LNCAP (cell line): Measurements from ENCODE around the gene SMCO3.

Experiments used
- CTCF ChIP-seq: fragments of 450-650 bp; IDR thresholded peaks from 2 replicates; pipeline ENCODE4 v1.5.1; 2017; ENCODE audit warnings: mild to moderate bottlenecking

The SMCO3 gene

GRCh38 chr12:14774906-14775635, 38.9 kb downstream of the SMCO3 start:
- TF ChIP-seq CTCF, result no peak

DNA sequence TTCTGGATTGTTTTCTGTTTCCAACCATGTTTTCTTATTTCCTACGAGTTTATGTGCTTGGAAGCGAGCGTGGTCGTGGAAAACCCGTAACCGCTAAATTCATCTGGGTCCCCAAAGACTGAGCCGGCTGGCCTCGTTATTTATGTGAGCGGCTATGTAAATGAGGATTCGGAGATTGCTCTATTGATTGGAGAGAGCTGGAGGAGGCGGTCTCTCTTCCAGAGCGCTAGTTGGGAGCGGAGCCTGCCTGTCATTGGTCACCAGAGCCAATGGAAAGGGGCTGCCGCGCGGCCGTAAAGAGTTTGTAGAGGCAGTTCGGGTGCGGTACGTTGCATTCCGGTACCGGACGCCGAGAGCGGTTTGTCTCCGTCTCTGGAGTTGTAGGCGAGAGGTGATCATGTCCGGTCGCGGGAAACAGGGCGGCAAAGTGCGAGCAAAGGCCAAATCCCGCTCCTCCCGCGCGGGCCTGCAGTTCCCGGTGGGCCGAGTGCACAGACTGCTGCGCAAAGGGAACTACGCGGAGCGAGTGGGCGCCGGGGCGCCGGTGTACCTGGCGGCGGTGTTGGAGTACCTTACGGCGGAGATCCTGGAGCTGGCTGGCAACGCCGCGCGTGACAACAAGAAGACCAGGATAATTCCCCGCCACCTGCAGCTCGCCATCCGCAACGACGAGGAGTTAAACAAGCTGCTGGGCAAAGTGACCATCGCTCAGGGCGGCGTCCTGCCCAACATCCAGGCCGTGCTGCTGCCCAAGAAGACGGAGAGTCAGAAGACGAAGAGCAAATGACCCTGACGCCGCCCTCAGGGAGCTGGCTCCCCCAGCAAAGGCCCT, 39.7 kb downstream of the SMCO3 start:
- TF ChIP-seq CTCF, result no peak

GRCh38 chr12:14773685-14774073, 40.3 kb downstream of the SMCO3 start:
- no peak for TF ChIP-seq CTCF

DNA sequence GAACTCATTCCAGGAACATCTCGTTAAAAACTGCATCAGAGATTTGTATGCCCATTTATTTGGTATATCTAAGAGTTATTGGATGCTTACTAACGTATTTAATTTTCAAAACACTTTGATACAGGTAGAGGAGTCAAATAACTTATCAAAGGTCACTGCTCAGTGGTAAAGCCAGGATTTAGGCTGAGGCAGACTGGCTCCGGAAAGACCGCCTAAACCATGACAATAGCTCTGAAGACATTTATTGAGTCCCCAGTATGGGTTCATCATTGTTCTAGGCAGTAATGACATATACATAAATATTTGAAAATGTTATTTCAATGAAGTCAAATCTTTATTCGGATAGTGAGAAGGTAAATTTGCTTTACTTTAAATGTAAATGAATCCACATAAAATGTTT, 41.0 kb downstream of the SMCO3 start:
- TF ChIP-seq CTCF, result no peak

GRCh38 chr12:14771651-14772137, 42.3 kb downstream of the SMCO3 start:
- no peak for TF ChIP-seq CTCF

DNA sequence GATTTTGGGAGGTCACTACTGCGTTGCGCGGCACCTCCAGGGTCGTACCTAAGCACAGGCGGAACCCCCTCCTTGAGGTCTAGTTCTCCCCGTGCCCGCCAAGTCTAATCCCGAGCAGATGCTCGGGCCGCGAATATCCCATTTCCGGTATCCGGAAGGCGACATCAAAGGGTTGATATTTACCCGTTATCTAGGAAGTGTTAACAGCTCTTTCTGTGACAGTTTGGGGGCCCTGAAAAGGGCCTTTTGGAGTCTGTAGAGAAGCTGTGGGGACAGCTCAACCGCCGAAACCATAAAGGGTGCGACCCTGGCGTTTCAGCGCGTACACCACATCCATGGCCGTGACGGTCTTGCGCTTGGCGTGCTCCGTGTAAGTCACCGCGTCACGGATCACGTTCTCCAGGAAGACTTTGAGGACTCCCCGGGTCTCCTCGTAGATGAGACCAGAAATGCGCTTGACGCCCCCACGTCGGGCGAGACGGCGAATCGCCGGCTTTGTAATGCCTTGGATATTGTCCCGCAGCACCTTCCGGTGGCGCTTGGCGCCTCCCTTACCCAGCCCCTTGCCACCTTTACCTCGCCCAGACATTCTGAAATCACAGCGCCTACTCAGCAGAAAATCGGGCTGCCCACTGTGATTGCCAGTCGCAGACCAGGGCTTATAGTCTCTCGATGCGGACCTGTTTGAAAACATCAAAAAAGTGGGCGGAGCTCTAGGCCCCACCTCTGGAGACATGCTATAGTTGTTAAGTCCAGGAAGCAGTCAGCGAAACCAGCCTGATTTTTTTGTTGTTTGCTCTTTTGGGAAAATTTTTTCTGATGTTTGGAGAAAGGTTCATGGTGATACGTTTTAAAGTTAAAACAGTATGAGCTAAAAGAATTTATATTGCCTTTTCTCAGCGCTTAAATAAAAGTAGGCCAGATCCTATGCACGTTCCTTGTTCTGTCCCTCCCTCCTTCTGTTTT, 43.2 kb downstream of the SMCO3 start:
- no peak for TF ChIP-seq CTCF

DNA sequence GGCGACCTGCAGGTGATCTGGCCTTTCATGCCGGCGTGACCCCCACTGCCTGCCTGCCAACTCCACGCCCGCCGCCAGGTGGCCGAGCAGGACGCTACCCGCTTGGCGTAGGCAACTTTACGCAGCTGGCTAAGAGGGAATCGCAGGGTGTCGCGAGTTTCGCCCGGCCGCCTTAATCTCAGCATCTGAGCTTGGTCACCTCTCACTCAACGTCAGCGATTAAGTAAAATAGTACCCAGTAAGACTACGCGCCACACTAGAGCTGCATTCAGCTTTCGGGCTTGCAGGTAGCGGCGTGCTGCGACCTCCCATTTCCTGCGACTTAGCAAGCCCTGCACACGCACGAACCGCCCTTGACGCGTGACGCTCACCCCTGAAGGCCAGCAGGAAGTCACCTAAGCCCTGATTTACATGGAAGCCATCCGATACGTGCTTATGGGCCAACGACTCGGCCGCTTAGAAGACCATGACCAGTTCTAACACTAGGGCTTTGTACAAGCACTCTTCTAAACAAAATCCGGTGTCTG, 44.0 kb downstream of the SMCO3 start:
- peak; percentile 64 for TF ChIP-seq CTCF
